GM12874 (cell line): ENCODE measurements around the gene MAP10.

ENCODE experiments used
- TF ChIP-seq, protein P1 (sequence below): IDR thresholded peaks from 2 replicates; pipeline ENCODE4 v1.5.1; 2011; ENCODE audit warnings: low read depth, mild to moderate bottlenecking, control low read depth, low read length, moderate library complexity; ENCODE audit not compliant: insufficient read depth

Gene MAP10

GRCh38 chr1:232812560-232812959, 7.3 kb downstream of the MAP10 start:
- TF ChIP-seq, protein P1, sequence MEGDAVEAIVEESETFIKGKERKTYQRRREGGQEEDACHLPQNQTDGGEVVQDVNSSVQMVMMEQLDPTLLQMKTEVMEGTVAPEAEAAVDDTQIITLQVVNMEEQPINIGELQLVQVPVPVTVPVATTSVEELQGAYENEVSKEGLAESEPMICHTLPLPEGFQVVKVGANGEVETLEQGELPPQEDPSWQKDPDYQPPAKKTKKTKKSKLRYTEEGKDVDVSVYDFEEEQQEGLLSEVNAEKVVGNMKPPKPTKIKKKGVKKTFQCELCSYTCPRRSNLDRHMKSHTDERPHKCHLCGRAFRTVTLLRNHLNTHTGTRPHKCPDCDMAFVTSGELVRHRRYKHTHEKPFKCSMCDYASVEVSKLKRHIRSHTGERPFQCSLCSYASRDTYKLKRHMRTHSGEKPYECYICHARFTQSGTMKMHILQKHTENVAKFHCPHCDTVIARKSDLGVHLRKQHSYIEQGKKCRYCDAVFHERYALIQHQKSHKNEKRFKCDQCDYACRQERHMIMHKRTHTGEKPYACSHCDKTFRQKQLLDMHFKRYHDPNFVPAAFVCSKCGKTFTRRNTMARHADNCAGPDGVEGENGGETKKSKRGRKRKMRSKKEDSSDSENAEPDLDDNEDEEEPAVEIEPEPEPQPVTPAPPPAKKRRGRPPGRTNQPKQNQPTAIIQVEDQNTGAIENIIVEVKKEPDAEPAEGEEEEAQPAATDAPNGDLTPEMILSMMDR = no peak

DNA sequence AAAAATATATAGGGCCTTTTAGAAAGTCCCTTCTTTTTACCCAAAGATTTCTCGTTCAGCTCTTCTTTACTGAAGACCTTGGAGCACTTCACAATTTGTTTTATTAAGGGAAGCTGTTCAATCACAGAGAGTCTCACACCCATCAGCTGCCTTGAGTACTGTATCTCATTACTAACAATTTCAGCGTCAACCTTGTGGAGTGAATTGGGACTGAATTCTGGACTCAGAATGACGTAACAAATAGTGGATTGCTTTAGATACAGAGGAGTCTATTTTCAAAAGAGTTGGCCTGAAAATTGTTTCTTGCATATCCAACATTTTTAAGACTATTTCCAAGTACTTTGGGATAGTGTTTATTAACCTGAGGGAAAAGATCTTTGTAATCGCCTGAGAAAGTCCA, 7.9 kb downstream of the MAP10 start:
- TF ChIP-seq, protein P1 = no peak

DNA sequence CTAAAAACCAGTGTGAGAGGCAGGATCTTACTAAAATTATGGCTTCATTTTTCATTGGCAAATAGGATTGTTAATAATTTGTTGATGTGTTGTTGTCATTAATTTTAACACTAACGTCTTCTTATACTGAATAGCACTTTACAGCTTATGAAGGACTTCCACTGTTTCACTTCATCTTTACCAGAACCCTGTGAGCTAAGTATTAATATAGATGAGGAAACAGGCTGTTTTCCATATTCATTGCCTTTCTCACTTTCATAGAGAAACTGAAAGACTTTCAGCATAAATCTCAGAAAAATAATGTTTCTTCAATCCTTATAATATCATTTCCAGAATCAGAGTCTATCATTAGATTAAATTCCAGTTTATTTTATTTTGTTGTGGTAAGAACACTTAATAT, 8.5 kb downstream of the MAP10 start:
- TF ChIP-seq, protein P1 = no peak

DNA sequence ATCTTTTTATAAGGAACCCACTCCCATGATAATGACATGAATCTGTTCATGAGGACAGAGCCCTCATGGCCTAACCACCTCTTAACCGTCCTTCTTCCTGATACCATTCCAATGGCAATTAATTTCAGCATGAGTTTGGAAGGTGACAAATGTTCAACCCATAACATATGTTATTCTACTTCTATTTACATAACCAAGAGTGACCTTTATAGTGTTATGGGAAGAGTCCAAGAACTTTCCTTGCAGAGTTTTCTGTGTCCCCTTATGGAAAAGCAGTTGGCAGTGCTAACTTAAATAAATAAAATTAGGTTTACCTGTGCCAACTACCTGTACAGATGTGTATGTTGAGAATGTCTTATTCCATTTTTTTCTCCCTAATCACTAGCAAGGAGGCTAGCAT, 11.1 kb downstream of the MAP10 start:
- TF ChIP-seq, protein P1 = no peak

- TF ChIP-seq, protein P1 = no peak
Observed at GRCh38 chr1:232818040-232818439, 12.8 kb downstream of the MAP10 start.

GRCh38 chr1:232820431-232820830, 15.2 kb downstream of the MAP10 start:
- TF ChIP-seq, protein P1 = no peak

- TF ChIP-seq, protein P1 = no peak
Observed at GRCh38 chr1:232822530-232822929, 17.3 kb downstream of the MAP10 start.

GRCh38 chr1:232826318-232826717, 21.1 kb downstream of the MAP10 start:
- TF ChIP-seq, protein P1 = no peak
